Measurements from ENCODE around the gene AGPAT4. TPM values are rescaled to one million over a fixed set of nuclear protein-coding genes. Genes with fewer than 3 reads are reported as not detected.
A peak's percentile ranks its signal among the peaks of the same experiment; 100 is the strongest.
"Not testable (repeated sequence)": the region's sequence is repeated elsewhere in the genome, so short reads cannot be mapped to it uniquely, and the experiment has no call there.

The AGPAT4 gene
- polyA plus RNA-seq, 6 donors from 2014 or later = 0.04 to 3.2 (median 1.4) TPM

- peaks cover 7 to 27% (median 20%) of the 10 kb centered on the region in 7 donors for H3K9me3 Mint-ChIP-seq
- no peaks in the 10 kb centered on the region for H3K27me3 Mint-ChIP-seq
- no peak overlapping the region for H3K4me3 Mint-ChIP-seq
- H3K36me3 Mint-ChIP-seq = peaks cover 46 to 50% of the 10 kb centered on the region in 2 donors
- no peak overlapping the region for H3K27ac Mint-ChIP-seq
- ATAC-seq (ENCODE audit: low read depth in 2 of 2) = no peak
- DNase-seq = no peak
- no peaks in the 10 kb centered on the region for H3K4me1 Mint-ChIP-seq
Observed at GRCh38 chr6:161128230-161128629, 145.6 kb downstream of the AGPAT4 start.

GRCh38 chr6:161127071-161127740, 146.7 kb downstream of the AGPAT4 start:
- Mint-ChIP-seq H3K27ac (peak overlapping the region in 1 of 6 donors; percentile 91), H3K36me3 (peaks cover 56 to 57% of the 10 kb centered on the region in 2 donors), H3K27me3 (no peaks in the 10 kb centered on the region), H3K9me3 (peaks cover 7 to 37% (median 27%) of the 10 kb centered on the region in 7 donors), H3K4me3 (no peak overlapping the region), H3K4me1 (no peaks in the 10 kb centered on the region)
- no peak for DNase-seq
- no peak for ATAC-seq (ENCODE audit: low read depth in 2 of 2)

GRCh38 chr6:161125591-161125990, 148.3 kb downstream of the AGPAT4 start:
- Mint-ChIP-seq H3K36me3 (peaks cover 68 to 69% of the 10 kb centered on the region in 2 donors), H3K4me3 (no peak overlapping the region), H3K9me3 (peaks cover 7 to 46% (median 31%) of the 10 kb centered on the region in 7 donors), H3K4me1 (no peaks in the 10 kb centered on the region), H3K27ac (no peak overlapping the region), H3K27me3 (no peaks in the 10 kb centered on the region)
- DNase-seq (no peak), ATAC-seq (ENCODE audit: low read depth in 2 of 2) (no peak)

DNA sequence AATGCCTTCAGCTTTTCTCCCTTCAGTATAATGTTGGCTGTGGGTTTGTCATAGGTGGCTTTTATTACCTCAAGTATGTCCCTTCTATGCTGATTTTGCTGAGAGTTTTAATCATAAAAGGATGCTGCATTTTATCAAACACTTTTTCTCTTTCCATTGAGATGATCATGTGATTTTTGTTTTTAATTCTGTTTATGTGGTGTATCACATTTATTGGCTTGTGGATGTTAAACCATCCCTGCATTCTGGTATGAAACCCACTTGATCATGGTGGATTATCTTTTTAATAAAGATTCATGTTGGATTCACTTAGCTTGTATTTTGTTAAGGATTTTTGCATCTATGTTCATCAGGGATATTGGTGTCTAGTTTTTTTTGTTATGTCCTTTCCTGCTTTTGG, 150.5 kb downstream of the AGPAT4 start:
- H3K36me3 Mint-ChIP-seq = peaks cover 78 to 84% of the 10 kb centered on the region in 2 donors
- H3K9me3 Mint-ChIP-seq = peaks cover 7 to 55% (median 42%) of the 10 kb centered on the region in 7 donors
- not testable (repeated sequence) for H3K27ac Mint-ChIP-seq; DNase-seq; ATAC-seq (ENCODE audit: low read depth in 2 of 2); H3K4me1 Mint-ChIP-seq; H3K27me3 Mint-ChIP-seq; H3K4me3 Mint-ChIP-seq

DNA sequence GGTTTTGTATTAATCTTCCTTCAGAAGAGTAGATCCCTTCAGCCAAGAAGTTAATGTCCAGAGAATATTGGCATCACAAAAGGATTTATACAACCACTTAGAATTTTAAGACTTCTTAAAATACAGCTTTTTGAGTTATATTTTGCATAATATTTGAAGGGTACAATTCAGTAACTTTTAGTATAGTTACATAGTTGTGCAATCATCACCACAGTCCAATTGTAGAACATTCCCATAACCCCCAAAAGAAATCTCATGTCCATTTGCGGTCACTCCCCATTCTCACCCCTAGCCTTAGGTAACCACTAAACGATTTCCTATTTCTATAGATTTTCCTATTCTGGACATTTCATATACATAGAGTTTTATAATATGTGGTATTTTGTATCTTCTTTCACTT, 155.9 kb downstream of the AGPAT4 start:
- Mint-ChIP-seq H3K27me3 (no peaks in the 10 kb centered on the region), H3K36me3 (peaks cover 71 to 78% of the 10 kb centered on the region in 2 donors), H3K4me3 (no peak overlapping the region), H3K27ac (no peak overlapping the region), H3K9me3 (peaks cover 0 to 31% (median 17%) of the 10 kb centered on the region in 7 donors), H3K4me1 (no peaks in the 10 kb centered on the region)
- DNase-seq (no peak), ATAC-seq (ENCODE audit: low read depth in 2 of 2) (no peak)

GRCh38 chr6:161117308-161117707, 156.6 kb downstream of the AGPAT4 start:
- Mint-ChIP-seq H3K4me1 (no peaks in the 10 kb centered on the region), H3K27me3 (no peaks in the 10 kb centered on the region), H3K27ac (no peak overlapping the region), H3K4me3 (no peak overlapping the region), H3K36me3 (peaks cover 72 to 78% of the 10 kb centered on the region in 2 donors), H3K9me3 (peaks cover 0 to 25% (median 11%) of the 10 kb centered on the region in 7 donors)
- DNase-seq (no peak), ATAC-seq (ENCODE audit: low read depth in 2 of 2) (no peak)

GRCh38 chr6:161116554-161116953, 157.3 kb downstream of the AGPAT4 start:
- H3K36me3 Mint-ChIP-seq = peaks cover 71 to 72% of the 10 kb centered on the region in 2 donors
- peak overlapping the region in 1 of 6 donors; percentile 64 for H3K27ac Mint-ChIP-seq

DNA sequence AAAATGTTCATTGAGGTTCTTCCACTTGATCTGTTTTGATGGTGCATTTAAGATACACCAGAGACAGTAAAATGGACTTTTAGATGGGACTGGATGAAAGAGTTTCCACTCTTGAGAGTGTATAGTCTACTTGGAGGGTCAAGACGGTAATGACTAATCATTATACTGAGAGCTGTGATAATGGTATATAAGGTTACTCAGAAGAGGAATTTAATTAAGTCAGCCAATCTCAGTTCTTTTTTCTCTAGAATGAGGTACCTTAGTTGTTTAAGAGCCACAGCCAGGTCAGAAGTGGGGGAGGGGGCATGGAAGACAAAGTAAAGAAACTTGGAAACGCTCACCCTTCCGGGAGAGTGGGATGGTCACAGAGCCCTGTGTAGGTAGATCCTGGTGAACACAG, 158.4 kb downstream of the AGPAT4 start:
- ATAC-seq (ENCODE audit: low read depth in 2 of 2) = no peak
- peaks cover 0 to 12% (median 2%) of the 10 kb centered on the region in 7 donors for H3K9me3 Mint-ChIP-seq
- no peaks in the 10 kb centered on the region for H3K4me1 Mint-ChIP-seq
- peak overlapping the region in 3 of 6 donors; percentile 14 to 53 (median 18) for H3K27ac Mint-ChIP-seq
- peaks cover 65 to 68% of the 10 kb centered on the region in 2 donors for H3K36me3 Mint-ChIP-seq
- no peak overlapping the region for H3K4me3 Mint-ChIP-seq
- DNase-seq = no peak
- H3K27me3 Mint-ChIP-seq = no peaks in the 10 kb centered on the region

More at GRCh38 chr6:161116554-161116953, 157.3 kb downstream of the AGPAT4 start:
- no peaks in the 10 kb centered on the region for H3K4me1 Mint-ChIP-seq
- H3K9me3 Mint-ChIP-seq = peaks cover 0 to 17% (median 6%) of the 10 kb centered on the region in 7 donors
- DNase-seq (no peak), ATAC-seq (ENCODE audit: low read depth in 2 of 2) (no peak)
- H3K4me3 Mint-ChIP-seq = no peak overlapping the region
- H3K27me3 Mint-ChIP-seq = no peaks in the 10 kb centered on the region

- H3K4me3 Mint-ChIP-seq = no peak overlapping the region
- H3K4me1 Mint-ChIP-seq = no peaks in the 10 kb centered on the region
- H3K27ac Mint-ChIP-seq = no peak overlapping the region
- DNase-seq (no peak), ATAC-seq (ENCODE audit: low read depth in 2 of 2) (no peak)
- H3K36me3 Mint-ChIP-seq = peaks cover 53 to 71% of the 10 kb centered on the region in 2 donors
- no peaks in the 10 kb centered on the region for H3K27me3 Mint-ChIP-seq
- no peaks in the 10 kb centered on the region for H3K9me3 Mint-ChIP-seq
Observed at GRCh38 chr6:161111261-161111660, 162.6 kb downstream of the AGPAT4 start.

GRCh38 chr6:161110028-161110779, 163.7 kb downstream of the AGPAT4 start:
- H3K27ac Mint-ChIP-seq = no peak overlapping the region
- no peaks in the 10 kb centered on the region for H3K9me3 Mint-ChIP-seq
- ATAC-seq (ENCODE audit: low read depth in 2 of 2) (no peak), DNase-seq (no peak)
- H3K4me3 Mint-ChIP-seq = no peak overlapping the region
- H3K36me3 Mint-ChIP-seq = peaks cover 48 to 71% of the 10 kb centered on the region in 2 donors
- no peaks in the 10 kb centered on the region for H3K4me1 Mint-ChIP-seq
- H3K27me3 Mint-ChIP-seq = no peaks in the 10 kb centered on the region

DNA sequence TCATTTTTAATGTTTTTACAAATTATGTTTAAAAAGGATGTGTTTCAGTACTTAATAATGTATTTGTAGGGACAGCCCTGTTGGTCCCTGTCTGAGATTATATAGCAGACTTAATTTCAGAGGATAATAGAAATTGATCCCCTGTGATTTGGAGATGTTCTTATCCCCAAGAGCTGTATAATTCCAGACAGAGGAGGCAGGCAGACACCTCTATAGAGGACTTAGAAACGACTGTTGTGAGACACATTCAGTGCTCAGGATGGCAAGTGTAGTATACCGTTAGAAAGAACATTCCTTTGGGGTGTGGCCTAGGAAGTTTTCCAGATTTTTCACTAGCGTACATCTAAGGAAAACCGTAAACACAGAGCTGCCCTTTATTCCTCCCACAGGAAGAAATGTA, 164.5 kb downstream of the AGPAT4 start:
- Mint-ChIP-seq H3K36me3 (peaks cover 49 to 69% of the 10 kb centered on the region in 2 donors), H3K4me3 (no peak overlapping the region), H3K27ac (no peak overlapping the region), H3K27me3 (no peaks in the 10 kb centered on the region), H3K9me3 (no peaks in the 10 kb centered on the region), H3K4me1 (no peaks in the 10 kb centered on the region)
- DNase-seq (no peak), ATAC-seq (ENCODE audit: low read depth in 2 of 2) (no peak)

GRCh38 chr6:161108916-161109315, 164.9 kb downstream of the AGPAT4 start:
- DNase-seq (no peak), ATAC-seq (ENCODE audit: low read depth in 2 of 2) (no peak)
- Mint-ChIP-seq H3K36me3 (peaks cover 49 to 69% of the 10 kb centered on the region in 2 donors), H3K4me3 (no peak overlapping the region), H3K9me3 (no peaks in the 10 kb centered on the region), H3K27me3 (no peaks in the 10 kb centered on the region), H3K4me1 (no peaks in the 10 kb centered on the region), H3K27ac (peak overlapping the region in 1 of 6 donors; percentile 81)

GRCh38 chr6:161107779-161108730, 165.8 kb downstream of the AGPAT4 start:
- no peak for ATAC-seq (ENCODE audit: low read depth in 2 of 2)
- peak overlapping the region in 1 of 6 donors; percentile 85 for H3K27ac Mint-ChIP-seq
- DNase-seq = no peak
- peaks cover 53 to 73% of the 10 kb centered on the region in 2 donors for H3K36me3 Mint-ChIP-seq
- peaks cover 0 to 2% (median 0%) of the 10 kb centered on the region in 7 donors for H3K9me3 Mint-ChIP-seq
- no peaks in the 10 kb centered on the region for H3K4me1 Mint-ChIP-seq
- no peaks in the 10 kb centered on the region for H3K27me3 Mint-ChIP-seq
- no peak overlapping the region for H3K4me3 Mint-ChIP-seq

Data from naive B cell (primary cell).